Osteocyte (in vitro differentiated cells): ENCODE data around the gene EFCAB14. TPM values are rescaled to one million over a fixed set of nuclear protein-coding genes. Genes with fewer than 3 reads are reported as not detected.

Experiments
- DNase-seq: peaks from one replicate; pipeline ENCODE4 v3.0.0; 2021; ENCODE audit warnings: mixed read lengths; ENCODE audit not compliant: unreplicated experiment; ENCODE audit errors: extremely low spot score
- H3K27ac Mint-ChIP-seq: one replicate; pipeline ENCODE4 v1.8.0; 2021; ENCODE audit warnings: mild to moderate bottlenecking, mixed read lengths; ENCODE audit not compliant: unreplicated experiment
- H3K27me3 Mint-ChIP-seq: one replicate; pipeline ENCODE4 v1.8.0; 2021; ENCODE audit warnings: mixed read lengths; ENCODE audit not compliant: unreplicated experiment
- H3K36me3 Mint-ChIP-seq: one replicate; pipeline ENCODE4 v1.8.0; 2021; ENCODE audit warnings: mixed read lengths; ENCODE audit not compliant: unreplicated experiment
- H3K4me1 Mint-ChIP-seq: one replicate; pipeline ENCODE4 v1.8.0; 2021; ENCODE audit warnings: mixed read lengths; ENCODE audit not compliant: unreplicated experiment
- H3K4me3 Mint-ChIP-seq: one replicate; pipeline ENCODE4 v1.8.0; 2021; ENCODE audit warnings: mild to moderate bottlenecking, moderate library complexity, mixed read lengths; ENCODE audit not compliant: unreplicated experiment
- H3K9me3 Mint-ChIP-seq: one replicate; pipeline ENCODE4 v1.8.0; 2021; ENCODE audit warnings: mixed read lengths; ENCODE audit not compliant: unreplicated experiment
- CTCF ChIP-seq: fragments of 200-600 bp; sonication (generic); IDR thresholded peaks from 2 replicates; pipeline ENCODE4 v1.5.0; 2021; ENCODE audit warnings: antibody characterized with exemption, mild to moderate bottlenecking, moderate library complexity
- total RNA-seq: library from RNA; stranded (reverse); gene quantifications from 2 replicates; pipeline ENCODE4 v1.2.1, GENCODE V29; 2021

The EFCAB14 gene
- total RNA-seq, 1 donor from 2014 or later, result 57.6 TPM

- Mint-ChIP-seq H3K36me3 (peaks cover 41% of the 10 kb centered on the region), H3K27ac (no peak overlapping the region), H3K4me3 (no peak overlapping the region), H3K27me3 (no peaks in the 10 kb centered on the region), H3K4me1 (peaks cover 19% of the 10 kb centered on the region), H3K9me3 (peaks cover 10% of the 10 kb centered on the region)
- no peak for DNase-seq
- no peak for TF ChIP-seq CTCF
These were observed 72.1 kb downstream of the EFCAB14 start for GRCh38 chr1:46646844-46647243.

GRCh38 chr1:46646331-46646730, 72.6 kb downstream of the EFCAB14 start:
- no peak for DNase-seq
- Mint-ChIP-seq H3K27ac (no peak overlapping the region), H3K27me3 (no peaks in the 10 kb centered on the region), H3K4me3 (no peak overlapping the region), H3K4me1 (peaks cover 19% of the 10 kb centered on the region), H3K36me3 (peaks cover 44% of the 10 kb centered on the region), H3K9me3 (peaks cover 10% of the 10 kb centered on the region)
- no peak for TF ChIP-seq CTCF

- no peak overlapping the region for H3K27ac Mint-ChIP-seq
- no peak for TF ChIP-seq CTCF
- DNase-seq, result no peak
- H3K4me1 Mint-ChIP-seq, result peaks cover 19% of the 10 kb centered on the region
- H3K4me3 Mint-ChIP-seq, result no peak overlapping the region
- H3K27me3 Mint-ChIP-seq, result no peaks in the 10 kb centered on the region
- peaks cover 10% of the 10 kb centered on the region for H3K9me3 Mint-ChIP-seq
- peaks cover 46% of the 10 kb centered on the region for H3K36me3 Mint-ChIP-seq
These were observed 73.1 kb downstream of the EFCAB14 start for GRCh38 chr1:46645815-46646214.

- no peak for DNase-seq
- Mint-ChIP-seq H3K36me3 (peaks cover 36% of the 10 kb centered on the region), H3K27me3 (no peaks in the 10 kb centered on the region), H3K4me1 (peaks cover 19% of the 10 kb centered on the region), H3K9me3 (peaks cover 5% of the 10 kb centered on the region), H3K27ac (peak overlapping the region; percentile 52), H3K4me3 (no peak overlapping the region)
- no peak for TF ChIP-seq CTCF
These were observed 75.5 kb downstream of the EFCAB14 start for GRCh38 chr1:46643368-46643775.

- no peak for TF ChIP-seq CTCF
- DNase-seq, result no peak
- H3K9me3 Mint-ChIP-seq, result peaks cover 1% of the 10 kb centered on the region
- H3K4me3 Mint-ChIP-seq, result no peak overlapping the region
- no peak overlapping the region for H3K27ac Mint-ChIP-seq
- H3K4me1 Mint-ChIP-seq, result peaks cover 19% of the 10 kb centered on the region
- peaks cover 32% of the 10 kb centered on the region for H3K36me3 Mint-ChIP-seq
- no peaks in the 10 kb centered on the region for H3K27me3 Mint-ChIP-seq
These were observed 76.7 kb downstream of the EFCAB14 start for GRCh38 chr1:46642115-46642680.
